ENCODE data around the gene IDUA. TPM values are rescaled to one million over a fixed set of nuclear protein-coding genes. Genes with fewer than 3 reads are reported as not detected.

The IDUA gene
- total RNA-seq, 1 donor from 2014 or later, result 37.2 TPM

- H3K36me3 Mint-ChIP-seq, result no peaks in the 10 kb centered on the region
- TF ChIP-seq, protein P1, sequence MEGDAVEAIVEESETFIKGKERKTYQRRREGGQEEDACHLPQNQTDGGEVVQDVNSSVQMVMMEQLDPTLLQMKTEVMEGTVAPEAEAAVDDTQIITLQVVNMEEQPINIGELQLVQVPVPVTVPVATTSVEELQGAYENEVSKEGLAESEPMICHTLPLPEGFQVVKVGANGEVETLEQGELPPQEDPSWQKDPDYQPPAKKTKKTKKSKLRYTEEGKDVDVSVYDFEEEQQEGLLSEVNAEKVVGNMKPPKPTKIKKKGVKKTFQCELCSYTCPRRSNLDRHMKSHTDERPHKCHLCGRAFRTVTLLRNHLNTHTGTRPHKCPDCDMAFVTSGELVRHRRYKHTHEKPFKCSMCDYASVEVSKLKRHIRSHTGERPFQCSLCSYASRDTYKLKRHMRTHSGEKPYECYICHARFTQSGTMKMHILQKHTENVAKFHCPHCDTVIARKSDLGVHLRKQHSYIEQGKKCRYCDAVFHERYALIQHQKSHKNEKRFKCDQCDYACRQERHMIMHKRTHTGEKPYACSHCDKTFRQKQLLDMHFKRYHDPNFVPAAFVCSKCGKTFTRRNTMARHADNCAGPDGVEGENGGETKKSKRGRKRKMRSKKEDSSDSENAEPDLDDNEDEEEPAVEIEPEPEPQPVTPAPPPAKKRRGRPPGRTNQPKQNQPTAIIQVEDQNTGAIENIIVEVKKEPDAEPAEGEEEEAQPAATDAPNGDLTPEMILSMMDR (conservative IDR thresholded peaks at IDR 0.05), result no peak
- H3K4me1 Mint-ChIP-seq (ENCODE audit: unreplicated experiment), result no peaks in the 10 kb centered on the region
- H3K9me3 Mint-ChIP-seq, result no peaks in the 10 kb centered on the region
- H3K27me3 Mint-ChIP-seq, result no peaks in the 10 kb centered on the region
- H3K27ac Mint-ChIP-seq, result no peak overlapping the region
- DNase-seq (ENCODE audit: extremely low spot score, unreplicated experiment), result no peak
- no peak overlapping the region for H3K4me3 Mint-ChIP-seq
These were observed 21.6 kb upstream of the IDUA start for GRCh38 chr4:965048-965765.

DNA sequence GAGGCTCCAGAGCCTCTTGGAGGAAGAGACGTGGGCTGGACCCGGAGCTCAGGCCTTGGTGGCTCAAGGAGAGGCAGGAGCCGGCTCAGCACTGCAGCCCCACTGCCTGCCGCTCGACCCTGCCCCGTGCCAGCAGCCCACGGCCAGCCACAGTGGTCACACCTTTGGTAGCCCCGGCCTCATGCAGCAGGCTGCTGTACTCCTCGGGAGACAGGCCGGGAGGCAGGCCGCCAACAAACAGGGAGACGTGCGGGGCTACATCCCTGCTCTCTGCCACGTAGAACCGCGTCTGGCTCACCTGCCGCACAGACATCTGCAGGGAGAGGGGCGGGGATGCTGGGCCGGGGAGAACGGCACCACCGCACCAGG lies 21.1 kb upstream of the IDUA start:
- Mint-ChIP-seq H3K27me3 (no peaks in the 10 kb centered on the region), H3K36me3 (no peaks in the 10 kb centered on the region), H3K4me1 (ENCODE audit: unreplicated experiment) (no peaks in the 10 kb centered on the region), H3K9me3 (no peaks in the 10 kb centered on the region), H3K4me3 (no peak overlapping the region), H3K27ac (no peak overlapping the region)
- no peak for DNase-seq (ENCODE audit: extremely low spot score, unreplicated experiment)
- TF ChIP-seq, protein P1 (conservative IDR thresholded peaks at IDR 0.05), result no peak

GRCh38 chr4:966266-967112 lies 20.4 kb upstream of the IDUA start:
- Mint-ChIP-seq H3K36me3 (no peaks in the 10 kb centered on the region), H3K4me1 (ENCODE audit: unreplicated experiment) (no peaks in the 10 kb centered on the region), H3K27ac (no peak overlapping the region), H3K27me3 (no peaks in the 10 kb centered on the region), H3K9me3 (no peaks in the 10 kb centered on the region), H3K4me3 (no peak overlapping the region)
- TF ChIP-seq, protein P1 (conservative IDR thresholded peaks at IDR 0.05), result no peak
- DNase-seq (ENCODE audit: extremely low spot score, unreplicated experiment), result no peak

DNA sequence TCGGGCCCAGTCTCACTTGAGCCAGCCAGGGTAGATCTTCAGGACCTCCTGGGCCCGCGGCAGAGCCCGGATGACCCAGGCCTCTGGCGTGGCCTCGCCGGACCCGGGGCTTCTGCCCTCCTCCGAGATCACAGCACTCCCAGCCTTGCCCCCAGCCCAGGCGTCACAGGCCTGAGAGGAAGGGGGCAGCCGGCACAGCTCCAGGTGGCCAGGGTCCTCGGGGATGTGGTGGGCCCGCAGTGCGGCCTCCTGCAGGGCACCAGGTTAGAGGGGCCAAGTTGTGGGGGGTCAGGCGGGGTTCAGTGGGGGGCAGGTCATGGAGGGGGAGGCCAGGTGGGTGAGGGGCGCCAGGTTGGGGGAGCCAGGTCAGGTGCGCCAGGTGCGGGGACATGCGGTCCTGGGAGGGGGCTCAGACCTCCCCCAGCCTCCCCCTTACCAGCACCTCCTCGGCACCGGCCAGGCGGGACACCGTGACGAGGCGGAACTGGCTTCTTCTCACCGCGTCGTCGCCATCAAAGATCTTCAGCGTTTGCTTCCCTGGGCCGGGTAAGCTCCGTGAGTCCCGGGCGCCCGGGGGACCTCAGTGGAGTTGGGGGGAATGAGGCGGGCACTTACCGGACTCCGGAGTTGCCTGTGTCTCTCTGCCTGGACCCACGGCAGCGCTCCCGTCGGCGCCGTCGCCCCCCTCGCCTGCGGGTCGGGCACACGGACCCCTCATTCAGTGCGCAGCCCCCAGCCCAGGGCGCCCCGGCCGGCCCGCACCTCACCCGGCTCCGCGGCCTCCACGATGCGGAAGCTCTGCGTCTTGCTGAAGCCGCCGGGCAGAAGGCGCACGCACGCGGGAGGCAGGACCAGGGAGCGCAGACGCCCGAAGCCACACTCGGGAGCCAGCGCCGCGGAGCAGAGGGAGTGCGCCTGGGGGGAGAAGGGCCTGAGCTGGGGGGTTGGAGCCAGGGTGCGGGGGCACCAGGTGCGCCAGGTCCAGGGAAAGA lies 19.4 kb upstream of the IDUA start:
- H3K27ac Mint-ChIP-seq, result no peak overlapping the region
- DNase-seq (ENCODE audit: extremely low spot score, unreplicated experiment), result no peak
- TF ChIP-seq, protein P1 (conservative IDR thresholded peaks at IDR 0.05), result no peak
- no peak overlapping the region for H3K4me3 Mint-ChIP-seq
- no peaks in the 10 kb centered on the region for H3K27me3 Mint-ChIP-seq
- H3K9me3 Mint-ChIP-seq, result no peaks in the 10 kb centered on the region
- no peaks in the 10 kb centered on the region for H3K4me1 Mint-ChIP-seq (ENCODE audit: unreplicated experiment)
- H3K36me3 Mint-ChIP-seq, result no peaks in the 10 kb centered on the region

- Mint-ChIP-seq H3K4me3 (no peak overlapping the region), H3K36me3 (no peaks in the 10 kb centered on the region)
These were observed 18.6 kb upstream of the IDUA start for GRCh38 chr4:968221-968620.

More at GRCh38 chr4:968221-968620, 18.6 kb upstream of the IDUA start:
- H3K27ac Mint-ChIP-seq, result no peak overlapping the region
- H3K27me3 Mint-ChIP-seq, result no peaks in the 10 kb centered on the region
- H3K9me3 Mint-ChIP-seq, result no peaks in the 10 kb centered on the region
- no peak for DNase-seq (ENCODE audit: extremely low spot score, unreplicated experiment)
- TF ChIP-seq, protein P1 (conservative IDR thresholded peaks at IDR 0.05), result no peak
- H3K4me1 Mint-ChIP-seq (ENCODE audit: unreplicated experiment), result no peaks in the 10 kb centered on the region
